ENCODE measurements around the gene NCOA4. TPM values are rescaled to one million over a fixed set of nuclear protein-coding genes. Genes with fewer than 3 reads are reported as not detected.
"Not testable (repeated sequence)": the region's sequence is repeated elsewhere in the genome, so short reads cannot be mapped to it uniquely, and the experiment has no call there.

The NCOA4 gene
- total RNA-seq, 4 donors from 2014 or later = 88.8 to 223 (median 110) TPM

DNA sequence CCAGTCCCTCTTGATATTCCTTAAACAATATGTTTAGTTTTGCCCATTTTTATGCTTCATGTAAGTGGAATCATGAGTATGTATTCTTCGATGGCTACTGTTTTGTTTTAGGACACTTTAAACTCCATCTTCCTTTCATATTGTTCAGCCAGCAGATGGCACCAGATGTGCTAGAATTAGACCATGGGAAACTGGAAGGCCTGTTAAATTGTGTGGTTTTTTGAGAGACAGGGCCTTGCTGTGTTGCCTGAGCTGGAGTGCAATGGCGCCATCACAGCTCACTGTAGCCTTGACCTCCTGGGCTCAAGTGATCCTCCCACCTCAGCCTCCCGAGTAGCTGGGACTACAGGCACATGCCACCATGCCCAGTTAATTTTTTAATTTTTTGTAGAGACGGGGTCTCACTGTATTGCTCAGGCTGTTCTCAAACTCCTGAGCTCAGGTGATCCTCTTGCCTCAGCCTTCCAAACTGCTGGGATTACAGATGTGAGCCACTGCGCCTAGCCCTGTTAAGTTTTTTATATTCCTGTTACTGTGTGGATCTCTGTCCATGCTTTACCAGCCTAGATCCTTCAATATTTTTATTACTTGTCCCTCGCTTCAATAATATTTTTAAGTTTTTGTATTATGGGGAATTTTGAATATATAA lies 46.8 kb downstream of the NCOA4 start:
- TF ChIP-seq, protein P1, sequence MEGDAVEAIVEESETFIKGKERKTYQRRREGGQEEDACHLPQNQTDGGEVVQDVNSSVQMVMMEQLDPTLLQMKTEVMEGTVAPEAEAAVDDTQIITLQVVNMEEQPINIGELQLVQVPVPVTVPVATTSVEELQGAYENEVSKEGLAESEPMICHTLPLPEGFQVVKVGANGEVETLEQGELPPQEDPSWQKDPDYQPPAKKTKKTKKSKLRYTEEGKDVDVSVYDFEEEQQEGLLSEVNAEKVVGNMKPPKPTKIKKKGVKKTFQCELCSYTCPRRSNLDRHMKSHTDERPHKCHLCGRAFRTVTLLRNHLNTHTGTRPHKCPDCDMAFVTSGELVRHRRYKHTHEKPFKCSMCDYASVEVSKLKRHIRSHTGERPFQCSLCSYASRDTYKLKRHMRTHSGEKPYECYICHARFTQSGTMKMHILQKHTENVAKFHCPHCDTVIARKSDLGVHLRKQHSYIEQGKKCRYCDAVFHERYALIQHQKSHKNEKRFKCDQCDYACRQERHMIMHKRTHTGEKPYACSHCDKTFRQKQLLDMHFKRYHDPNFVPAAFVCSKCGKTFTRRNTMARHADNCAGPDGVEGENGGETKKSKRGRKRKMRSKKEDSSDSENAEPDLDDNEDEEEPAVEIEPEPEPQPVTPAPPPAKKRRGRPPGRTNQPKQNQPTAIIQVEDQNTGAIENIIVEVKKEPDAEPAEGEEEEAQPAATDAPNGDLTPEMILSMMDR (IDR thresholded peaks at IDR 0.05) = peak in 2 of 4 experiments; percentile 18 to 19
- H3K4me1 ChIP-seq; H3K36me3 ChIP-seq; H3K27ac ChIP-seq; H3K4me3 ChIP-seq; intact Hi-C loops (cut with DNase I; ENCODE audit: low total_unique reads); H3K27me3 ChIP-seq; H3K9me3 ChIP-seq: not testable (repeated sequence)
- peak in 1 of 2 donors; percentile 15 for DNase-seq

DNA sequence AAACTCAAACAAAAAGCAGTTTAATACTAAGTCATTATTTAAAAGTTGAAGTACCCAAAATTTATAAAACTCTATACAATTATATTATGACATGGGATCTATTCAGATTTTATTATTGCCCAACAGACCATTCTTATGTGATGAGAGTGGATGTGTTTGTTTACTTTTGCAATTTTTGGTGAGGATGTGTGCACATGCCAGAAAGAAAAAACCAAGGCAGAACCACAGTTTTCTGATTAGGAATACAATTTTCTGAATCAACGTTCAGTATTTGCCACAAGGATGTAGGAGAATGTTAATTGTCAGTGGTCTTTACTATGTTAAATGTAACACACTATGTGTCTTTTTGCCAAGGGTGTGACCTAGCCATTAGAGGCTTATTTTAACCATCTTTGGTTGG lies 49.1 kb downstream of the NCOA4 start:
- H3K4me3 ChIP-seq; DNase-seq; H3K4me1 ChIP-seq; intact Hi-C loops (cut with DNase I; ENCODE audit: low total_unique reads); H3K27me3 ChIP-seq; H3K36me3 ChIP-seq; H3K9me3 ChIP-seq; H3K27ac ChIP-seq: not testable (repeated sequence)

DNA sequence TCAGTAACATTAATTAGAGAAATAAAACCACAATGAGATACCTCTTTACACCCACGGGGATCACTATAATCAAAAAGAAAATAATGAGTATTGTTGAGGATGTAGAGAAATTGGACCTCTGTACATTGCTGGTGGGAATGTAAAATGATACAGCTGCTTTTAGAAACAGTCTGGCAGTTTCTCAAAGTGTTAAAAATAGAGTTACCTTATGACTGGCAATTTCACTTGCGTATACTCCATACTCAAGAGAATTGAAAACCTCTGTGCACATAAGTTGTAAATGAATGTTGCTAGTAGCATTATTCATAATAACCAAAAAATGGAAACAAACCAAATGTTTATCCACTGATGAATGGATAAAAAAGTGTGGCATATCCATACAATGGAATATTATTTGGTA lies 51.9 kb downstream of the NCOA4 start:
- H3K4me3 ChIP-seq; H3K4me1 ChIP-seq; DNase-seq; H3K27ac ChIP-seq; intact Hi-C loops (cut with DNase I; ENCODE audit: low total_unique reads); H3K9me3 ChIP-seq; H3K27me3 ChIP-seq; H3K36me3 ChIP-seq: not testable (repeated sequence)

DNA sequence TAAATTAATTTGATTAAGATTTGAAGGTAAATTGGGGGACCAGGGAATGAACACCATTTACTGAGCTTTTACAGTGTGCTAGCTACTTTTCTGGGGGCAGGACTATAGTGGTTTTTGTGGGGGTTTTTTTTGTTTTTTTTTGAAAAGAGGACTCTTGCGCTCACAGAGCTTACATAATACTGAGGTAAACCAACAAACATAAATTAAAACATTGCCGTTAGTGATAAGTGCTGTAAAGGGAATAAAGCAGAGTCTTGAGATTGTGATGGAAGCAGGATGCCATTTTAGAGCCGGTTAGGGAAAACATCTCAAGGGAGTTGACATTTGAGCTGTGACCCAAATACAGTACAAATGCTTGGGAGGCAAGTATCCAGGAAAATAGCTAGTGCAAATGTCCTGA lies 56.4 kb downstream of the NCOA4 start:
- DNase-seq; H3K9me3 ChIP-seq; H3K4me1 ChIP-seq; H3K36me3 ChIP-seq; H3K27ac ChIP-seq; intact Hi-C loops (cut with DNase I; ENCODE audit: low total_unique reads); H3K4me3 ChIP-seq; H3K27me3 ChIP-seq: not testable (repeated sequence)

DNA sequence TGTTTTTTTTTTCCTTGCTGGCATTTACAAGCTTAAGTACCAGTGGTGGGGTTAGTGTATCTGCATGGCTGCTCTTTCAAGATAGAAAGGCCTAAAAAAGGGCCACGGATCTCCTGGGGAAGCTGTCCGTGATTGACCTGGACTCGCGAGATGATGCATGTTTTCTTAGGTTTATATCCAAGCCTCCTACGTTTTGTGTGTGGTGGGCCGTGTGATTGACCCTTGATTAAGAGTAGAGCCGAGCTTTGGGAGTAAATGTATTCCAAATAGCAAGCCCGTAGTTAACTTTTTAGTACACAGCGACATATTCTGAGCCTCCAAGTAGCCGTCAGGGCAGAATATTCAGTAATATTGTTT lies 57.6 kb downstream of the NCOA4 start:
- intact Hi-C loops (cut with DNase I; ENCODE audit: low total_unique reads); H3K27me3 ChIP-seq; DNase-seq; H3K36me3 ChIP-seq; H3K9me3 ChIP-seq; H3K4me1 ChIP-seq: not testable (repeated sequence)
- Histone ChIP-seq H3K27ac (peak overlapping the region in 1 of 2 donors; percentile 61), H3K4me3 (peak overlapping the region; percentile 75 to 94)

DNA sequence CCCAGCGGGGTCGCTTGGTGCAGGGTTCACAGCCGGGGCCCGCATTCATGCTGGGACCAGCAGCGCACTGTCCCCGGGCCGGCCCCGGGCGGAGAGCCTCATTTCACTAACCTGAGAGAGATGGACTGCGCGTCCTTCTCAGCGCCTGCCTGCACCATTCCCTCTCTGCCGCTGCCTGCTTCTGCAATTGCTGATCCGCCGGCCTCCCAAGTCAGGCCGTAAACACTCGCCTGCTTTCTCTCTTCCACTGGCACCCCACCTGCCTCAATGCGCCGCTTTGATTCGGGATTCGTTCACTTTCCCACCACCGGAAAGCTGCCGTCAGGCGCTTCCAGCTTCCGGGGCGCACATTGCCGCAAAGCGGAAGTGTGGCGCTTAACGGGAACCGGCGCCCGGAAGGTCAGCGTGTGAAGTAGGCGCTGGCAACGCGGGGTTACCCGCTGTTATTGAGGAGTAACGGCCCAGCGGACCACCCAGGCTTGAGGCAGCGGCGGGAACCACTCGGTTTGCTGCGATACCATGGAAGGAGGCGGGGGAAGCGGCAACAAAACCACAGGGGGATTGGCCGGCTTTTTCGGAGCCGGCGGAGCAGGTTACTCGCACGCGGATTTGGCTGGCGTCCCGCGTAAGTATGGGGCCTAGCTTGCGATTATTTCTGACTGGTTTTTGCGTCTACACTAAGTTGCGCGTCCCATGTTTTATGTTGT lies 58.2 kb downstream of the NCOA4 start, which contains the start of gene TIMM23:
Gene TIMM23 (plus strand): TSS at position 384 of the 707 bp plus-strand sequence. CDS start 136 bp downstream, at position 520.
- intact Hi-C loops (cut with DNase I; ENCODE audit: low total_unique reads); H3K36me3 ChIP-seq; H3K27me3 ChIP-seq; H3K4me1 ChIP-seq; H3K9me3 ChIP-seq: not testable (repeated sequence)
- peak within 1 kb of the TSS; percentile 75 to 94 for H3K4me3 ChIP-seq
- peak; percentile 69 to 87 for DNase-seq
- TF ChIP-seq POLR2A (IDR thresholded peaks at IDR 0.05) = peak; percentile 17 to 55
- TF ChIP-seq, protein P1 (IDR thresholded peaks at IDR 0.05) = peak in 1 of 4 experiments; percentile 14
- H3K27ac ChIP-seq = peak within 1 kb of the TSS; percentile 61 to 70

DNA sequence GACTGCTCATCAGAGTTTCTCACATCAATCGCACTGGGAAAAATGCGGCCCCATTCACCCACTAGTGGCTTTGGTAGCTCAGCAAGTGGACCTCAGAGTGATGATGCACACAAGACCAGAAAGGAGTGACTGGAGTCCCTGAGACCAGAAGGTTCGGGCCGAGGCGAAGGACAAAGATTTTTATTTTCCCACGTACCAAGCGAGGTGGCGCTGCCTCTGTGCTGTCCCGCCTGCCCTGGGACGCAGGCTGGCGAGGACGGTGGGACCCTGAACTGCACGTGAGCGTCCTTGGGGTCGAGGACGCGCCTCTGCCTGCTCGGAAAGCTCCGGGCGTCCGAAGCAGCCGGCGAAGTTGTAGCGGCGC lies 58.7 kb downstream of the NCOA4 start:
- peak overlapping the region; percentile 61 to 70 for H3K27ac ChIP-seq
- DNase-seq; H3K36me3 ChIP-seq; H3K4me1 ChIP-seq; intact Hi-C loops (cut with DNase I; ENCODE audit: low total_unique reads); H3K27me3 ChIP-seq; H3K9me3 ChIP-seq: not testable (repeated sequence)
- H3K4me3 ChIP-seq = peak overlapping the region; percentile 75 to 94

DNA sequence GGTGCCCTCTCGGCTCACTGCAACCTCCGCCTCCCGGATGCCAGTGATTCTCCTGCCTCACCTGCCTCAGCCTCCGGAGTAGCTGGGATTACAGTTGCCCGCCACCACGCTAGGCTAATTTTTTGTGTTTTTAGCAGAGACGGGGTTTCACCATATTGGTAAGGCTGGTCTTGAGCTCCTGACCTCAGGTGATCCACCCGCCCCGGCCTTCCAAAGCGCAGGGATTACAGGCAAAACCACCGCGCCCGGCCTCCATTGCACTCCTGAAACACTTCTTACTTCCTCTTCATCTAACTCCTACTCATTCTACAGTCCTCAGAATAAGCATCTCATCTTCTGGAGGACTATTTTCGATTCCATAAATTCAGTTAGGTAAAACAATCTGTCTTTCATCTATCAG lies 59.4 kb downstream of the NCOA4 start:
- H3K9me3 ChIP-seq; H3K27me3 ChIP-seq; intact Hi-C loops (cut with DNase I; ENCODE audit: low total_unique reads); H3K27ac ChIP-seq; DNase-seq; H3K4me1 ChIP-seq; H3K36me3 ChIP-seq: not testable (repeated sequence)
- H3K4me3 ChIP-seq = peak overlapping the region in 1 of 2 donors; percentile 94

DNA sequence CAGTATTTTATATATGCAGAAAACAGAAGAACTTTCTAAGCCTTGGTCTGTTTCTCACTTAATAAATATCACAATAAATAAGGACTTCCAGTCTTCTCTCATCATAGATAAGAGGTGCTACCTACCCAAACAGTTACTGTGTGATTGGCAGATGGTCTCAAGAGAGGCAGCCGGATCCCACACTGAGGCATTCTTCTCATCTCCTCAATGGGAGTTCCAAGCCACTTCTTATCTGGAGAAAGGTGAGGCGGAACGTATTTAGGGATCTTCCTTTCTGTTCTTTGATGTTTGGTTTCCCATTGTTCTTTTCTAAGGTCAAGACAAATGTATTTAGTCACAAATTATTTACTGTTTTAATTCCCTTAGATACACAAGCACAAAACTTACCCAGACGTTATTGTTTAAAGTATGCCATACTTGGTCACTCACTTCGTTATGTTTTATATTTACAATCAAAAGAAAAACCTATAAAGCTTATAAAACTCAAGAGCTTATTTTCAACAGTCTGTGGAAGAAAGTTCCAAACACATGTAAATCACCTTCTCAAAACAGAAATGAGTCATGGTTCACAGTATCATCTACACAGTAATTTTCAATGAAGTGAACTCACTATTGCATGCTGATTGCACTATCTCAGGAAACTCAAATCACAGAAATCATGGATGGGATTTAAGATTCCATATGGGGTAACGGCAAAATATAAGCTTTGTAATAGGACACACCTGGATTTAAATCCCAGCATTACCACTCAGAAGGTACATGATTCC lies 67.6 kb downstream of the NCOA4 start:
- H3K36me3 ChIP-seq; DNase-seq; H3K9me3 ChIP-seq; intact Hi-C loops (cut with DNase I; ENCODE audit: low total_unique reads); H3K27ac ChIP-seq; H3K4me3 ChIP-seq; H3K27me3 ChIP-seq; H3K4me1 ChIP-seq: not testable (repeated sequence)

DNA sequence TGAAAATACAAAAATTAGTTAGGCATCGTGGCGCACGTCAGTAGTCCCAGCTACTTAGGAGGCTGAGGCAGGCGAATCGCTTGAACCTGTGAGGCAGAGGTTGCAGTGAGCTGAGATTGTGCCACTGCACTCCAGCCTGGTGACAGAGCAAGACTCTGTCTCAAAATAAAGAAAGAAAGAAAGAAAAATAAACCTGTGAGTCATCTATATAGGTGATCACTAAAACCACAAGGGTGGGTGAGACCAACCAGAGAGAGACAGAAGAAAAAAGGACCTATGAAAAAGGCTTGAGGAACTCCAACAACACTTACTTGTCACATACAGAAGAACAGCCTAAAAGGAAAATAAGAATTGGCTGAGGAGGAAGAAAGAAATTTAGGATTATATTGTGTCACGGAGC lies 72.5 kb downstream of the NCOA4 start:
- H3K4me3 ChIP-seq; H3K9me3 ChIP-seq; DNase-seq; H3K27me3 ChIP-seq; intact Hi-C loops (cut with DNase I; ENCODE audit: low total_unique reads); H3K4me1 ChIP-seq; H3K36me3 ChIP-seq; H3K27ac ChIP-seq: not testable (repeated sequence)

DNA sequence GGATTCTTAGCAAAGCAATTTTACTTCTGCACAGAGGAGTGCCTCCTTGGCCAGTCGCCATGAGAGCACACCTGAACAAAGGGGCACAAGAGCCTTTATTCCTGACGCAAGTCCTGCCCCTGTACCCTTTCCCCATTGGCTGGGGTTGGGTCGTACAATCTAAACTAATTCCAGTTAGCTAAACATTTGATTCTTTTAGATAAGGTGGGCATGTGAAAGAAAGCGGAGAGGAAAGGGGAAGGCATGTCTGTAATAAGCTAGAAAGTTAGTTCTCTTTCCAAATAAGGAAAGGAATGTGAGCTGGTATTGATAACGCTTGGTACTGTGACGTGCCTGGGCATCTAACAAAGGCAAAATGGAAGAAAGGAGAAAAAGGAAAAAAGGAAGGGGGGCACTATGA lies 73.8 kb downstream of the NCOA4 start:
- H3K9me3 ChIP-seq; intact Hi-C loops (cut with DNase I; ENCODE audit: low total_unique reads); H3K27me3 ChIP-seq; H3K36me3 ChIP-seq; DNase-seq; H3K4me1 ChIP-seq; H3K4me3 ChIP-seq; H3K27ac ChIP-seq: not testable (repeated sequence)
